Stimulated activated CD4-positive, alpha-beta T cell treated with anti-CD3 and anti-CD28 coated beads, TNF-alpha, amount 100 ng/mL, for 1 hour (primary cell): Measurements from ENCODE around the gene GPR143.

Experiments used
- DNase-seq, 3 donors: peaks; one replicate each; pipeline ENCODE4 v3.0.0-alpha.2; 2020; ENCODE audit warnings: low read depth in 3 of 3, low spot score in 1 of 3

GPR143 gene

DNA sequence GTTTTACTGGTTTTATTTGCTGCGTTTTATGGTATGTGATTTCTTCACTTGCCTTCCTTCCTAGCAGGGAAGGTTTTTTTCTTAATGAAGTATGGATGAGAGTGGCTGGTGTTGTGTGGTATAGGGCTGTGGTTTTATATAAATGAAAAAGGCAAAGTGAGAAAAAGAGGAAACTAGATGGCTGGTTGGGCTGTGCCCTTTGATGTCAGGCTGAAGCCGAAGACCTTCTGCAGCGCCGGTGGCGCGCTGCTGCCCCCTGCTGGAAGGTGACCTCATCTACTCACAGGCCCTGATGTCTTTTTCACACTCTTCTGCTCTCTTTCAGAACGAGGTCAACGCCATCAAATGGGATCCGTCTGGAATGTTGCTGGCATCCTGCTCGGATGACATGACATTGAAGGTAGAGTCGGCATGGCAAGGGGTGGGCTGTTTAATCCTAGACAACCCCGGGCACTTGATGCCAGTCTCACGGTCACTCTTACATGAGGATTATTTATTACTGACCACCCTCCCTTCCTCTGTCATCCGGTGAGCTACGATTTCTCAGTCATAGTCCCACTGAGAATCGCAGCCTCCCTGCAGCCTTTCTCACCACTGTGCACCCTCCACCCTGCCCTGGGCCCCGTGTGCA, 56.6 kb downstream of the GPR143 start:
- peak; percentile 29 to 65 (median 62) for DNase-seq

DNA sequence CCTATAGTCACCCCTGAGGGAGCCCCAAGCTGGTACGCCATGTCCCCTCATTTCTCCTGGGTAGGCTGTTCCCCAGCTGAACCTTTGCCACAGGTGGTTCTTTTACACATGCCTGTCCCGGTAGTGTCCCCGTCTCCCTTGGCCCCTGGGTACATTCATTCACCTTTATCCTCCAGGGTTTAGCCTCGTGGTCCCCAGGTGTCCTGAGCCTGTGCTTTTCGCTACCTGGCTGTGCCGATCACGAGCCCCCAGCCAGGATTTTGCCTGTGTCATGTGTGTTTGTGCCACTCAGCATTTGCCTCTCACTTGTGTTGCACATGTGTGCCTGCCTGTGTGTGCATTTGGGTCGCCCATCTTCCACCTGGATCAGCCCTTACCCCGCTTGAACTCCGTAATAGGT, 57.6 kb downstream of the GPR143 start:
- no peak for DNase-seq

- no peak for DNase-seq
Observed at GRCh38 chrX:9707306-9708033, 58.2 kb downstream of the GPR143 start.

- no peak for DNase-seq
Observed at GRCh38 chrX:9706421-9706820, 59.2 kb downstream of the GPR143 start.

DNA sequence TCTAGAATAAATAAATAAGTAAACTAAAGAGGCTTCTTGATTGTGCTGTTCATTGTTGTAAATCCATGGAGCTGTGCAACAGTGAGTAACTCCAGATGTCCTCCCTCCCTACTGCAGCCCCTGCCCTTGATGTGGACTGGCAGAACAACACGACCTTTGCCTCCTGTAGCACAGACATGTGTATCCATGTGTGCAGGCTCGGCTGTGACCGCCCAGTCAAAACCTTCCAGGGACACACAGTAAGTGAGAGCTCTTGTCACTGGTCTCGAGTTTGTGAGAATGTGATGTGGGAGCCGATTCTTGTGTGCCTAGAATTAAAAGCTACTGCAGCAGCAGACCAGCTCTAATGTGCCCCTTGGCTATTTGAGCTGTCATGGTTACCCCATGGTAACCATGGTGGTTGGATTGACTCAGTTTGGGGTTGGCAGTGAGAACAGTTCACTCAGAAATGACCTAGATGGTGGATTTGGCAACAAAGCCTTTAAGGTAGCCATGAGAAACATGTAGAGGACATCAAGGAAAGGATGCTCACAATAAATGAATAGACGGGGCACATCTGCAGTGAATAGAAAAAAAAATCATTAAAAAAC, 60.7 kb downstream of the GPR143 start:
- DNase-seq = no peak

GRCh38 chrX:9703406-9703805, 62.2 kb downstream of the GPR143 start:
- no peak for DNase-seq

GRCh38 chrX:9701790-9702189, 63.9 kb downstream of the GPR143 start:
- no peak for DNase-seq

DNA sequence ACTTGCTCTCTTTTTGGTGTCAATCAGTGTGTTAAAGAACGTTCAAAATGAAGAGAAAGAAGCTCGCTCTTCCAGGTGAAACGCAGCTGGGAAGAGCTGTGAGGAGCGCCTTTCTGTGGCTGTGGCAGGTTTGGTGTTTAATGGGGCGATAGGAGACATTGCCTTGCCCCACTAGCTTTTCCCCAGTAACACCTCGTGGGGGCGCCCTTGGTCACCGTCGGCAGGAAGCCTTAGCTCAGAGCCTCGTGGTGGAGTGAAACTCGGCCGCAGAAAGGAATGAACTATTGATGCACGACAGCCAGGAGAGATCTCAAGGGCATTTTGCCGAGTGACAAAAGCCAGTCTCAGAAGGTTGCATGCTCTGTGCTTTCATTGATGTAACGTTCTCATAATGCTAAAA, 65.1 kb downstream of the GPR143 start:
- no peak for DNase-seq

DNA sequence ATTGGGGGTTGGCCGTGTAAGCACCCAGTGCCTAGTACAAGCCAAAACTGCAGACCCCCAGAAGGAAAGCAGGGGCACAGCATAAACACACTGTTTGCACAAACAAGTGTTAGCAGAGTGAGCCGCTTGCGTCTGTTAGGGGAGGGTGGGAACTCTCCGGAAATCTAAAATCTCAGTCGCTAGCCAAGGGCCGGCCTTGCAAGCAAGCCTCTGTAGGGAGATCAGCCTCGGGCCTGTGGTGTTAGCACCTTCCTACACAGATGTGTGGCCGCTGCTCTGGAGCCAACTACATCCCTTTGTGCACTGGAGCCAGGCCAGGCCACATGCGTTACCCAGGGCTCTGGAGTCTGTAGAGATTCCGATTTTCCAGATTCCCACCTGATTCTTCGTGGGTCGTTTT, 67.1 kb downstream of the GPR143 start:
- no peak for DNase-seq

GRCh38 chrX:9693307-9694001, 72.2 kb downstream of the GPR143 start:
- DNase-seq = no peak

- DNase-seq = no peak
Observed at GRCh38 chrX:9690046-9690445, 75.6 kb downstream of the GPR143 start.

DNA sequence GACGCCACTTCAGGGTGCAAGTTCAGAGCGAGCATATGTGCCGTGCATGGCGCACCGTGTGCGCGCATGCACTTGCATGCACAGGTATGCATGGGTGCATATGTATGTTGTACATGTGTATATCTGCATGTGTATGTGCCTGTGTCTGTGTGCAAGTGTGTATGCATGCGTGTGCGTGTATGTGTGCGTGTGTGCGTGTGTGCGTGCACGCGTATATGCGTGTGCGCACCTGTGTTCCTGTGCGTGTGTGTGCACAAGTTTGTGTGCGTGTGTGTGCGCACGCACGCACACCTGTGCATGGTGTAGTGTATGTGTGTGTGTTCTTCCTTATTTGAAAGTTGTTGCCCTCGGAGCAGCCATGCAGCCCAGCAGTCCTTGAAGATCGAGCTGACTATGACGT, 76.8 kb downstream of the GPR143 start:
- DNase-seq = no peak

DNA sequence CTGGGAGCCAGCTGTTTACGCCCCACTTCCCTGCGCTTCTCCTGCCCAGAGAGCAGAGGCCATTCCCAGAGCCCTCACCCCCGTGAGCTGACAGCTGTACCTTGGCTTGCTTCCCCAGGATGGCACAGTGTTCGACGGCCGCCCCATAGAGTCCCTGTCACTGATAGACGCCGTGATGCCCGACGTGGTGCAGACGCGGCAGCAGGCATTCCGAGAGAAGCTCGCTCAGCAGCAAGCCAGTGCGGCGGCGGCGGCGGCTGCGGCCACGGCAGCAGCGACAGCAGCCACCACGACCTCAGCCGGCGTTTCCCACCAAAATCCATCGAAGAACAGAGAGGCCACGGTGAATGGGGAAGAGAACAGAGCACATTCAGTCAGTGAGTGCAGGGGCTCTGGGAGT, 77.7 kb downstream of the GPR143 start:
- DNase-seq = no peak

- DNase-seq = no peak
Observed at GRCh38 chrX:9683350-9683749, 82.3 kb downstream of the GPR143 start.

DNA sequence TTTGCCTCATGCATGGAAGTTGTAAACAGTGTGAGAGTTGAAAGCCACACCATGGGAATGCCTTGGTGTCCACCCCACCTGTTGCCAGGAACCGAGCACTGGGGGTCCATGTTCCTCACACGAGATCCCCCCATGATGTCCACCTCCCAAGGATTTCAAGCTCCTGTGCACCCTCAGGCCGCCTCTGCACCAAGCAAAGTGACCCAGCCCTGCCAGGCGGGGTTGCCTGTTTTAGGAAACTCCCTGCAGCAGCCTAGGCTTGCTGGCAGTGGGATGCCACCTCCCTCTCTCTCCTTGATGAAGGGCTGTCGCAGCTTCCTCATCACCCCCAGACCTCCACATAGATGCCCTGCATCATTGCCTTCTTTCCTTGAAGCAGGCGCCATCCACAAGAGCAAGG, 82.8 kb downstream of the GPR143 start:
- no peak for DNase-seq

GRCh38 chrX:9682456-9682855, 83.2 kb downstream of the GPR143 start:
- DNase-seq = no peak

DNA sequence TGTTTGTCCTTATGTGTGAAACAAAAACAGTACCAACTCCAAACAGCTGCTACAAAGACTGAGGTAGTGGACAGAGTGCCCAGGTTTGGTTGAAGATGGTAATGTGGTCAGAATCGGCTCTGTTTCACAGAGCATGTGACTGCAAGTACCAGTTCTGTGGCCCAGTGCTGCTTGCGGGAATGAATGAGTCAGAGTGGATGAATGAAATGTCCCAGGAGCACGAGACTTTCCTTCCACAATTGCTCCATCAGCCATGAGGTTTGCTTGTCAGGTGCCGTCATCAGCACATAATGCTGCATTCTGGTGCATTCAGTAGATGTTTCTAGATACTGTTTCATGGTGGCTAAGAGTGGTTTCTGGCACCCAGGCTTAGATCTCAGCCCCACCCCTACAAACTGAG, 84.2 kb downstream of the GPR143 start:
- no peak for DNase-seq

- no peak for DNase-seq
Observed at GRCh38 chrX:9681011-9681410, 84.6 kb downstream of the GPR143 start.

- no peak for DNase-seq
Observed at GRCh38 chrX:9678215-9678965, 87.3 kb downstream of the GPR143 start.

- DNase-seq = no peak
Observed at GRCh38 chrX:9677098-9677739, 88.4 kb downstream of the GPR143 start.

DNA sequence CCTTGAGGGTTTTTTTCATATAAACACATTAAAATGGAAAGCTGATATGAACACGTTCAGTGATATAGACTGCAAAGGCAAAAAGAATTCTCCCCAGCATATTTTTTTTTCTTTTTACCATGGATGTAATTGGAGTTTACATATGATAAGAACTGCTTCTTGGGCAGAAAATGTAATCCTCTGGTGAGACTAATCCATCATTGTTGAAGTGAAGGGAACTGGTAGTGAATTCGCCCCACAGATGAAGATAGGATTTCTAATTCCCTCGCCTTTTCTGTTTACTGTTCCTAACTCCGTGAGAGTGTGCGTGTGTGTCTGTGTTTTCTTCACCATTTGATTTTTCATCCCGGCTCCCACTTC, 88.9 kb downstream of the GPR143 start:
- no peak for DNase-seq
